Glutamatergic neuron (in vitro differentiated cells): ENCODE data around the gene LRRC3. TPM values are rescaled to one million over a fixed set of nuclear protein-coding genes. Genes with fewer than 3 reads are reported as not detected.

Source experiments
- DNase-seq: peaks from one replicate; pipeline ENCODE4 v3.0.0; 2022
- H3K27ac Mint-ChIP-seq: one replicate; pipeline ENCODE4 v1.8.0; 2020; ENCODE audit warnings: mild to moderate bottlenecking, mixed read lengths, inconsistent platforms; ENCODE audit not compliant: unreplicated experiment
- H3K27me3 Mint-ChIP-seq: one replicate; pipeline ENCODE4 v1.8.0; 2020; ENCODE audit warnings: mild to moderate bottlenecking, moderate library complexity, mixed read lengths, inconsistent platforms; ENCODE audit not compliant: unreplicated experiment
- H3K36me3 Mint-ChIP-seq: one replicate; pipeline ENCODE4 v1.8.0; 2020; ENCODE audit warnings: mild to moderate bottlenecking, mixed read lengths, inconsistent platforms; ENCODE audit not compliant: unreplicated experiment
- H3K4me1 Mint-ChIP-seq: one replicate; pipeline ENCODE4 v1.8.0; 2020; ENCODE audit warnings: mild to moderate bottlenecking, low read depth, mixed read lengths, inconsistent platforms; ENCODE audit not compliant: unreplicated experiment
- H3K4me3 Mint-ChIP-seq: one replicate; pipeline ENCODE4 v1.8.0; 2020; ENCODE audit warnings: mild to moderate bottlenecking, mixed read lengths, inconsistent platforms; ENCODE audit not compliant: unreplicated experiment
- H3K9me3 Mint-ChIP-seq: one replicate; pipeline ENCODE4 v1.8.0; 2020; ENCODE audit warnings: mild to moderate bottlenecking, moderate library complexity, mixed read lengths, inconsistent platforms; ENCODE audit not compliant: unreplicated experiment
- total RNA-seq: library from RNA; stranded (reverse); fragmentation: NEBNext Ultra II Directional; extraction: Animal tissue kit (Norgen Biotek cat#: 25700); gene quantifications from one replicate; pipeline ENCODE4 v1.2.1, GENCODE V29; 2021; ENCODE audit not compliant: unreplicated experiment
- TF ChIP-seq, protein P1 (sequence below): fragments of 200-600 bp; sonication (generic); IDR thresholded peaks from one replicate; pipeline ENCODE4 v1.5.0; 2021; ENCODE audit not compliant: partially characterized antibody, unreplicated experiment

Gene LRRC3
- total RNA-seq, 1 donor from 2014 or later = 5.8 TPM

DNA sequence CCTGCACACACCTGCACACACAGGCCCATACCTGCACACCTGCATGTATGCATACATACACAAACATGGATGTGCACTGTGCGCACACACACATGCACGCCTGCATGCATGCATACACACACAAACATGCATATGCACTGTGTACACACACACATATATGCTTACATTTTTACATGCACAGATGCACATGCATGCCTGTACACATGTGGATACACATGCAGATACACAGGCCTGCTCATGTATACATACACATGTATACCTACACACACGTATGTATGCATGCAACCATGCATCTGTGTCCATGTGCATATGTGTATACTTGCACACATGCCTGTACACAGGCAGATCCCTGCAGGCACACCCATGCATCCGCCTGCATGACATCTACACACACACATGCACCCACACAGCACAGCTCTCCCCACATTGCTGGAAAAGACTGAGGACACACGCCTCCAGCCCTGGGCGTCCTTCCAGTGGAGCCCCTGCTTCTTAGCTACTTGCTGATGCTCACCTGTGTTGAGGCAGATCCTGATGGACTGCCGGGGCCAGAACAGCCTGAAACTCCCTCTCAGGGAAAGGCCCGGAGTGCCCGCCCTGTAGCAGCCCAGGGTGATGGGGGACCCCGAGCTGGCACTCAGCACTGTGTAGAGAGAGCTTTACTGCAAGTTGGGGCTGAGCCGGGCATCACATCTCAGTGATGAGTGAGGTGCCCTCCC lies 56.1 kb downstream of the LRRC3 start:
- Mint-ChIP-seq H3K9me3 (peaks cover 5% of the 10 kb centered on the region), H3K27me3 (peaks cover 4% of the 10 kb centered on the region), H3K4me1 (no peaks in the 10 kb centered on the region), H3K4me3 (no peak overlapping the region), H3K27ac (no peak overlapping the region), H3K36me3 (no peaks in the 10 kb centered on the region)
- no peak for DNase-seq
- TF ChIP-seq, protein P1, sequence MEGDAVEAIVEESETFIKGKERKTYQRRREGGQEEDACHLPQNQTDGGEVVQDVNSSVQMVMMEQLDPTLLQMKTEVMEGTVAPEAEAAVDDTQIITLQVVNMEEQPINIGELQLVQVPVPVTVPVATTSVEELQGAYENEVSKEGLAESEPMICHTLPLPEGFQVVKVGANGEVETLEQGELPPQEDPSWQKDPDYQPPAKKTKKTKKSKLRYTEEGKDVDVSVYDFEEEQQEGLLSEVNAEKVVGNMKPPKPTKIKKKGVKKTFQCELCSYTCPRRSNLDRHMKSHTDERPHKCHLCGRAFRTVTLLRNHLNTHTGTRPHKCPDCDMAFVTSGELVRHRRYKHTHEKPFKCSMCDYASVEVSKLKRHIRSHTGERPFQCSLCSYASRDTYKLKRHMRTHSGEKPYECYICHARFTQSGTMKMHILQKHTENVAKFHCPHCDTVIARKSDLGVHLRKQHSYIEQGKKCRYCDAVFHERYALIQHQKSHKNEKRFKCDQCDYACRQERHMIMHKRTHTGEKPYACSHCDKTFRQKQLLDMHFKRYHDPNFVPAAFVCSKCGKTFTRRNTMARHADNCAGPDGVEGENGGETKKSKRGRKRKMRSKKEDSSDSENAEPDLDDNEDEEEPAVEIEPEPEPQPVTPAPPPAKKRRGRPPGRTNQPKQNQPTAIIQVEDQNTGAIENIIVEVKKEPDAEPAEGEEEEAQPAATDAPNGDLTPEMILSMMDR = no peak

Other genes with a start within 250 kb of the LRRC3 start
- gene ICOSLG, start 214.6 kb upstream of the LRRC3 start, total RNA-seq = 0.37 TPM
- gene DNMT3L, start 193.6 kb upstream of the LRRC3 start, total RNA-seq = not detected
- gene AIRE, start 169.6 kb upstream of the LRRC3 start, total RNA-seq = not detected
- gene PFKL, start 155.5 kb upstream of the LRRC3 start, total RNA-seq = 48.6 TPM
- gene CFAP410, start 116.1 kb upstream of the LRRC3 start, total RNA-seq = 20.6 TPM
- gene TRPM2, start 101.9 kb upstream of the LRRC3 start, total RNA-seq = not detected
- not detected for gene KRTAP10-1, start 84.7 kb downstream of the LRRC3 start, total RNA-seq
- gene KRTAP10-2, start 96.0 kb downstream of the LRRC3 start, total RNA-seq = not detected
- not detected for gene KRTAP10-3, start 103.3 kb downstream of the LRRC3 start, total RNA-seq
- not detected for gene KRTAP10-4, start 118.2 kb downstream of the LRRC3 start, total RNA-seq
- not detected for gene KRTAP10-5, start 125.1 kb downstream of the LRRC3 start, total RNA-seq
- not detected for gene KRTAP10-6, start 137.0 kb downstream of the LRRC3 start, total RNA-seq
- gene KRTAP10-7, start 145.1 kb downstream of the LRRC3 start, total RNA-seq = not detected
- not detected for gene KRTAP10-8, start 156.6 kb downstream of the LRRC3 start, total RNA-seq
- not detected for gene KRTAP10-9, start 171.6 kb downstream of the LRRC3 start, total RNA-seq
- gene KRTAP10-10, start 181.8 kb downstream of the LRRC3 start, total RNA-seq = not detected
- gene KRTAP10-11, start 190.9 kb downstream of the LRRC3 start, total RNA-seq = not detected
- not detected for gene KRTAP12-4, start 199.1 kb downstream of the LRRC3 start, total RNA-seq
- gene KRTAP12-3, start 202.4 kb downstream of the LRRC3 start, total RNA-seq = not detected
- gene KRTAP12-2, start 211.4 kb downstream of the LRRC3 start, total RNA-seq = not detected
- gene KRTAP12-1, start 226.7 kb downstream of the LRRC3 start, total RNA-seq = not detected
- gene KRTAP10-12, start 241.7 kb downstream of the LRRC3 start, total RNA-seq = not detected